ENCODE results near the gene CST3. TPM values are rescaled to one million over a fixed set of nuclear protein-coding genes. Genes with fewer than 3 reads are reported as not detected.

CST3 gene
- total and polyA plus RNA-seq, 12 donors, result 92.4 to 1,851 (median 1,124) TPM

- 63 to 84% methylated on average over 2 of the region's 2 CpGs; no CpG with 5 or more reads in 2 of the 4 donors for WGBS, 4 donors
- TF ChIP-seq POLR2A (IDR thresholded peaks at IDR 0.05), result no peak
- TF ChIP-seq, protein P1, sequence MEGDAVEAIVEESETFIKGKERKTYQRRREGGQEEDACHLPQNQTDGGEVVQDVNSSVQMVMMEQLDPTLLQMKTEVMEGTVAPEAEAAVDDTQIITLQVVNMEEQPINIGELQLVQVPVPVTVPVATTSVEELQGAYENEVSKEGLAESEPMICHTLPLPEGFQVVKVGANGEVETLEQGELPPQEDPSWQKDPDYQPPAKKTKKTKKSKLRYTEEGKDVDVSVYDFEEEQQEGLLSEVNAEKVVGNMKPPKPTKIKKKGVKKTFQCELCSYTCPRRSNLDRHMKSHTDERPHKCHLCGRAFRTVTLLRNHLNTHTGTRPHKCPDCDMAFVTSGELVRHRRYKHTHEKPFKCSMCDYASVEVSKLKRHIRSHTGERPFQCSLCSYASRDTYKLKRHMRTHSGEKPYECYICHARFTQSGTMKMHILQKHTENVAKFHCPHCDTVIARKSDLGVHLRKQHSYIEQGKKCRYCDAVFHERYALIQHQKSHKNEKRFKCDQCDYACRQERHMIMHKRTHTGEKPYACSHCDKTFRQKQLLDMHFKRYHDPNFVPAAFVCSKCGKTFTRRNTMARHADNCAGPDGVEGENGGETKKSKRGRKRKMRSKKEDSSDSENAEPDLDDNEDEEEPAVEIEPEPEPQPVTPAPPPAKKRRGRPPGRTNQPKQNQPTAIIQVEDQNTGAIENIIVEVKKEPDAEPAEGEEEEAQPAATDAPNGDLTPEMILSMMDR (IDR thresholded peaks at IDR 0.05), result no peak
- intact Hi-C loops (cut with DNase I), result no loop called here
- Histone ChIP-seq H3K4me3 (no peak overlapping the region), H3K36me3 (replicated peaks in 1 of 2) (no peaks in the 10 kb centered on the region), H3K4me1 (replicated peaks in 1 of 2) (no peaks in the 10 kb centered on the region), H3K27me3 (no peaks in the 10 kb centered on the region), H3K9me3 (replicated peaks in 1 of 3) (no peaks in the 10 kb centered on the region), H3K27ac (no peak overlapping the region)
- DNase-seq, result no peak
Measured at GRCh38 chr20:23652926-23653325, 15.2 kb upstream of the CST3 start.

- no peak for DNase-seq
- H3K27me3 ChIP-seq, result no peaks in the 10 kb centered on the region
- H3K4me3 ChIP-seq, result no peak overlapping the region
- no peak for TF ChIP-seq POLR2A (IDR thresholded peaks at IDR 0.05)
- TF ChIP-seq, protein P1 (IDR thresholded peaks at IDR 0.05), result no peak
- no peak overlapping the region for H3K27ac ChIP-seq
- H3K4me1 ChIP-seq (replicated peaks in 1 of 2), result no peaks in the 10 kb centered on the region
- intact Hi-C loops (cut with DNase I), result no loop called here
- no peaks in the 10 kb centered on the region for H3K36me3 ChIP-seq (replicated peaks in 1 of 2)
- no peaks in the 10 kb centered on the region for H3K9me3 ChIP-seq (replicated peaks in 1 of 3)
Measured at GRCh38 chr20:23652371-23652770, 14.6 kb upstream of the CST3 start.

- no peaks in the 10 kb centered on the region for H3K4me1 ChIP-seq (replicated peaks in 1 of 2)
- H3K9me3 ChIP-seq (replicated peaks in 1 of 3), result no peaks in the 10 kb centered on the region
- H3K36me3 ChIP-seq (replicated peaks in 1 of 2), result no peaks in the 10 kb centered on the region
- H3K4me3 ChIP-seq, result no peak overlapping the region
- TF ChIP-seq, protein P1 (IDR thresholded peaks at IDR 0.05), result no peak
- TF ChIP-seq POLR2A (IDR thresholded peaks at IDR 0.05), result no peak
- WGBS, 4 donors, result 85 to 93% (median 88%) methylated on average over 2 of the region's 2 CpGs
- no peak for DNase-seq
- no peak overlapping the region for H3K27ac ChIP-seq
- intact Hi-C loops (cut with DNase I), result no loop called here
- no peaks in the 10 kb centered on the region for H3K27me3 ChIP-seq
Measured at GRCh38 chr20:23651117-23651516, 13.4 kb upstream of the CST3 start.

- DNase-seq, result no peak
- H3K4me3 ChIP-seq, result no peak overlapping the region
- no peak overlapping the region for H3K27ac ChIP-seq
- H3K36me3 ChIP-seq (replicated peaks in 1 of 2), result no peaks in the 10 kb centered on the region
- intact Hi-C loops (cut with DNase I), result no loop called here
- no peaks in the 10 kb centered on the region for H3K9me3 ChIP-seq (replicated peaks in 1 of 3)
- H3K27me3 ChIP-seq, result no peaks in the 10 kb centered on the region
- no peaks in the 10 kb centered on the region for H3K4me1 ChIP-seq (replicated peaks in 1 of 2)
- TF ChIP-seq, protein P1 (IDR thresholded peaks at IDR 0.05), result no peak
- no peak for TF ChIP-seq POLR2A (IDR thresholded peaks at IDR 0.05)
- 69 to 85% (median 79%) methylated on average over 1 of the region's 1 CpG for WGBS, 4 donors
Measured at GRCh38 chr20:23649830-23650417, 12.2 kb upstream of the CST3 start.

All from adrenal gland (tissue), 12 donors.